Gastrocnemius medialis (tissue), 4 donors: Measurements from ENCODE around the gene UXT.

Experiments used
- POLR2A ChIP-seq, 2 donors: fragments of 450-650 bp; IDR thresholded peaks; one replicate each; pipeline ENCODE4 v1.6.1; 2017; ENCODE audit warnings: antibody characterized with exemption in 2 of 2, mild to moderate bottlenecking in 2 of 2, moderate library complexity in 2 of 2
- TF ChIP-seq, protein P1 (sequence below), 5 experiments: fragments of 450-650 bp in 3 of 5; fragments of 200-600 bp in 2 of 5; sonication (generic) in 2 of 5; IDR thresholded peaks in 4 of 5; conservative IDR thresholded peaks in 1 of 5; 1 replicate in 4 of 5; 2 replicates in 1 of 5; pipeline ENCODE4 v1.5.1; 2016 to 2019; ENCODE audit warnings: antibody characterized with exemption in 5 of 5, mild to moderate bottlenecking in 3 of 5, moderate library complexity in 3 of 5

DNA sequence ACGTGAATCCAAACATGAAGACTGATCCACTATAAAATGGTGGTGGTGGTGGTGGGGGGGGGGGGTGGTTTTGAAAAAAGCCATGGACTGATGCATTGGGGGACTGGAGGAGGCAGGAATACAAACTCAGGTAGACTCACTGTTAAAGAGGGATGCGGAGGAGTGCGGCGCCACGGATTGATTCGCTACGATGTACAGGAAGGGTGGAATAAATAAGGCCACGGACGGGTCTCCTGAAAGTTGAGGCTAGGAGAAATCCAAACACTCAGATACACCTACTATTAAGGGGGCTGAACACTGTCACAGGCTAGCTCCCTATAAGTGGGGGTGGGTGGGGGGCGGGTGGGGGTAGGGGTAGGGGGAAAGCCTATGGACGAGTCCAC is 9.2 kb downstream of the UXT start:
- TF ChIP-seq, protein P1, sequence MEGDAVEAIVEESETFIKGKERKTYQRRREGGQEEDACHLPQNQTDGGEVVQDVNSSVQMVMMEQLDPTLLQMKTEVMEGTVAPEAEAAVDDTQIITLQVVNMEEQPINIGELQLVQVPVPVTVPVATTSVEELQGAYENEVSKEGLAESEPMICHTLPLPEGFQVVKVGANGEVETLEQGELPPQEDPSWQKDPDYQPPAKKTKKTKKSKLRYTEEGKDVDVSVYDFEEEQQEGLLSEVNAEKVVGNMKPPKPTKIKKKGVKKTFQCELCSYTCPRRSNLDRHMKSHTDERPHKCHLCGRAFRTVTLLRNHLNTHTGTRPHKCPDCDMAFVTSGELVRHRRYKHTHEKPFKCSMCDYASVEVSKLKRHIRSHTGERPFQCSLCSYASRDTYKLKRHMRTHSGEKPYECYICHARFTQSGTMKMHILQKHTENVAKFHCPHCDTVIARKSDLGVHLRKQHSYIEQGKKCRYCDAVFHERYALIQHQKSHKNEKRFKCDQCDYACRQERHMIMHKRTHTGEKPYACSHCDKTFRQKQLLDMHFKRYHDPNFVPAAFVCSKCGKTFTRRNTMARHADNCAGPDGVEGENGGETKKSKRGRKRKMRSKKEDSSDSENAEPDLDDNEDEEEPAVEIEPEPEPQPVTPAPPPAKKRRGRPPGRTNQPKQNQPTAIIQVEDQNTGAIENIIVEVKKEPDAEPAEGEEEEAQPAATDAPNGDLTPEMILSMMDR (IDR thresholded peaks at IDR 0.05 in 4 of 5, conservative IDR thresholded peaks at IDR 0.05 in 1 of 5): no peak
- TF ChIP-seq POLR2A (IDR thresholded peaks at IDR 0.05): no peak
